ENCODE data around the gene AKR1D1.

DNA sequence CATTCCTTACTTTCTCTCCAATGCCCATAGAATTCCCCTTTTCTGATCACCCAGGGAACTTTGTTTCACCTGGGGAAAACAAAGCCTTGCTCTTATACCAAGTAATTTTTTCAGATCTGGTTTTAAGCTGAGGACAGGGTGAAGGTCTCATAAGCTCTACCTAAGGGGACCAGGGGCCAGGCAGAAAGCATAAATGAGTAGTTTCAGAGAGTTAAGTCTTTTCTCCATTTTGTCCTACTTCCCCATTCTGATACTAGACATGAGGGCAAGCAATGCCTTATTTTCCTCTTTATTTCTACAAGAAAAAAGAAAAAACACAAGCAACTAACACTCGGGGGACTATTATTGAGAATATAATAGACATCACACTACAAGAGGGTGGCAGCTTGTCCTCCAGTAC is 2.9 kb downstream of the AKR1D1 start:
- TF ChIP-seq SP1 (IDR thresholded peaks at IDR 0.05; ENCODE audit: low read depth, low read length): no peak
- TF ChIP-seq PAX8 (IDR thresholded peaks at IDR 0.05): no peak
- TF ChIP-seq, protein P1, sequence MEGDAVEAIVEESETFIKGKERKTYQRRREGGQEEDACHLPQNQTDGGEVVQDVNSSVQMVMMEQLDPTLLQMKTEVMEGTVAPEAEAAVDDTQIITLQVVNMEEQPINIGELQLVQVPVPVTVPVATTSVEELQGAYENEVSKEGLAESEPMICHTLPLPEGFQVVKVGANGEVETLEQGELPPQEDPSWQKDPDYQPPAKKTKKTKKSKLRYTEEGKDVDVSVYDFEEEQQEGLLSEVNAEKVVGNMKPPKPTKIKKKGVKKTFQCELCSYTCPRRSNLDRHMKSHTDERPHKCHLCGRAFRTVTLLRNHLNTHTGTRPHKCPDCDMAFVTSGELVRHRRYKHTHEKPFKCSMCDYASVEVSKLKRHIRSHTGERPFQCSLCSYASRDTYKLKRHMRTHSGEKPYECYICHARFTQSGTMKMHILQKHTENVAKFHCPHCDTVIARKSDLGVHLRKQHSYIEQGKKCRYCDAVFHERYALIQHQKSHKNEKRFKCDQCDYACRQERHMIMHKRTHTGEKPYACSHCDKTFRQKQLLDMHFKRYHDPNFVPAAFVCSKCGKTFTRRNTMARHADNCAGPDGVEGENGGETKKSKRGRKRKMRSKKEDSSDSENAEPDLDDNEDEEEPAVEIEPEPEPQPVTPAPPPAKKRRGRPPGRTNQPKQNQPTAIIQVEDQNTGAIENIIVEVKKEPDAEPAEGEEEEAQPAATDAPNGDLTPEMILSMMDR (IDR thresholded peaks at IDR 0.05 in 2 of 3, conservative IDR thresholded peaks at IDR 0.05 in 1 of 3; ENCODE audit: control insufficient read depth in 2 of 3, extremely low read depth in 1 of 3, insufficient read depth in 1 of 3, low read depth in 3 of 3, low read length in 3 of 3): no peak
- TF ChIP-seq HCFC1 (IDR thresholded peaks at IDR 0.05; ENCODE audit: low read length): no peak
- TF ChIP-seq GABPA (IDR thresholded peaks at IDR 0.05; ENCODE audit: low read depth): no peak
- TF ChIP-seq ASH2L (IDR thresholded peaks at IDR 0.05; ENCODE audit: borderline replicate concordance, low read depth): no peak
- TF ChIP-seq, protein P2, sequence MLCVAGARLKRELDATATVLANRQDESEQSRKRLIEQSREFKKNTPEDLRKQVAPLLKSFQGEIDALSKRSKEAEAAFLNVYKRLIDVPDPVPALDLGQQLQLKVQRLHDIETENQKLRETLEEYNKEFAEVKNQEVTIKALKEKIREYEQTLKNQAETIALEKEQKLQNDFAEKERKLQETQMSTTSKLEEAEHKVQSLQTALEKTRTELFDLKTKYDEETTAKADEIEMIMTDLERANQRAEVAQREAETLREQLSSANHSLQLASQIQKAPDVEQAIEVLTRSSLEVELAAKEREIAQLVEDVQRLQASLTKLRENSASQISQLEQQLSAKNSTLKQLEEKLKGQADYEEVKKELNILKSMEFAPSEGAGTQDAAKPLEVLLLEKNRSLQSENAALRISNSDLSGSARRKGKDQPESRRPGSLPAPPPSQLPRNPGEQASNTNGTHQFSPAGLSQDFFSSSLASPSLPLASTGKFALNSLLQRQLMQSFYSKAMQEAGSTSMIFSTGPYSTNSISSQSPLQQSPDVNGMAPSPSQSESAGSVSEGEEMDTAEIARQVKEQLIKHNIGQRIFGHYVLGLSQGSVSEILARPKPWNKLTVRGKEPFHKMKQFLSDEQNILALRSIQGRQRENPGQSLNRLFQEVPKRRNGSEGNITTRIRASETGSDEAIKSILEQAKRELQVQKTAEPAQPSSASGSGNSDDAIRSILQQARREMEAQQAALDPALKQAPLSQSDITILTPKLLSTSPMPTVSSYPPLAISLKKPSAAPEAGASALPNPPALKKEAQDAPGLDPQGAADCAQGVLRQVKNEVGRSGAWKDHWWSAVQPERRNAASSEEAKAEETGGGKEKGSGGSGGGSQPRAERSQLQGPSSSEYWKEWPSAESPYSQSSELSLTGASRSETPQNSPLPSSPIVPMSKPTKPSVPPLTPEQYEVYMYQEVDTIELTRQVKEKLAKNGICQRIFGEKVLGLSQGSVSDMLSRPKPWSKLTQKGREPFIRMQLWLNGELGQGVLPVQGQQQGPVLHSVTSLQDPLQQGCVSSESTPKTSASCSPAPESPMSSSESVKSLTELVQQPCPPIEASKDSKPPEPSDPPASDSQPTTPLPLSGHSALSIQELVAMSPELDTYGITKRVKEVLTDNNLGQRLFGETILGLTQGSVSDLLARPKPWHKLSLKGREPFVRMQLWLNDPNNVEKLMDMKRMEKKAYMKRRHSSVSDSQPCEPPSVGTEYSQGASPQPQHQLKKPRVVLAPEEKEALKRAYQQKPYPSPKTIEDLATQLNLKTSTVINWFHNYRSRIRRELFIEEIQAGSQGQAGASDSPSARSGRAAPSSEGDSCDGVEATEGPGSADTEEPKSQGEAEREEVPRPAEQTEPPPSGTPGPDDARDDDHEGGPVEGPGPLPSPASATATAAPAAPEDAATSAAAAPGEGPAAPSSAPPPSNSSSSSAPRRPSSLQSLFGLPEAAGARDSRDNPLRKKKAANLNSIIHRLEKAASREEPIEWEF (IDR thresholded peaks at IDR 0.05; ENCODE audit: insufficient replicate concordance, low read depth, low read length): no peak
- TF ChIP-seq SIN3A (IDR thresholded peaks at IDR 0.05; ENCODE audit: low read depth, low read length): no peak

All from GM12878 (cell line).